Coronary artery (tissue), 2 donors: ENCODE data around the gene ZAP70.

Experiments used
- DNase-seq: peaks from one replicate; pipeline ENCODE4 v3.0.0-alpha.2; 2017; ENCODE audit warnings: low spot score
- H3K27ac ChIP-seq, 2 donors: fragments of 200-600 bp; sonication (generic); one replicate each; pipeline ENCODE4 v1.5.1; 2016 to 2019
- H3K4me3 ChIP-seq: fragments of 200-600 bp; sonication (generic); 2 replicates; pipeline ENCODE4 v1.5.1; 2016; ENCODE audit warnings: mild to moderate bottlenecking, moderate library complexity
- CTCF ChIP-seq: fragments of 200-600 bp; sonication (generic); IDR thresholded peaks from one replicate; pipeline ENCODE4 v1.5.1; 2019; ENCODE audit warnings: antibody characterized with exemption

The ZAP70 gene

GRCh38 chr2:97770445-97770844, 57.1 kb downstream of the ZAP70 start:
- Histone ChIP-seq H3K4me3 (no peak overlapping the region), H3K27ac (no peak overlapping the region)
- TF ChIP-seq CTCF: no peak
- no peak for DNase-seq

DNA sequence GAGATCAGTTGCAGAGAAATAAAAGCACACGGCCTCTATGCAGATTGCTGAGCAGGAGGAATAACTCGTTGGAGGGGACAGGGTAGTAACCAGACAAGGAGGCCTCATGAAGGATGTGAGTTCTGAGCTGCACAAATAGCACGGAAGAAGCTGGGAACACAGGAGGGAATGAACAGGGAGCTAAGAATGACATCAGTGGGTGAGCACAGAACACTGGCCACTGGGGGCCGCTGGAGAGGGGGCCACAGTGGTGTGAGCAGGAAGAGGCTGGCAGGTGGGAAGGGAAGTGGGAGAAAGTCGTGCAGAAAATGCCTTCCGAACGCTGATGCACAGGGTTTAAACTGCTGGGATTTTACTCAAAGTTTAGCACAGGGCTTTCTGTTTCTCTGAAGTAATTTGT, 61.0 kb downstream of the ZAP70 start:
- Histone ChIP-seq H3K27ac (no peak overlapping the region), H3K4me3 (no peak overlapping the region)
- TF ChIP-seq CTCF: no peak
- no peak for DNase-seq

- no peak for TF ChIP-seq CTCF
- Histone ChIP-seq H3K27ac (no peak overlapping the region), H3K4me3 (no peak overlapping the region)
- no peak for DNase-seq
These were observed 61.7 kb downstream of the ZAP70 start for GRCh38 chr2:97775074-97775473.

DNA sequence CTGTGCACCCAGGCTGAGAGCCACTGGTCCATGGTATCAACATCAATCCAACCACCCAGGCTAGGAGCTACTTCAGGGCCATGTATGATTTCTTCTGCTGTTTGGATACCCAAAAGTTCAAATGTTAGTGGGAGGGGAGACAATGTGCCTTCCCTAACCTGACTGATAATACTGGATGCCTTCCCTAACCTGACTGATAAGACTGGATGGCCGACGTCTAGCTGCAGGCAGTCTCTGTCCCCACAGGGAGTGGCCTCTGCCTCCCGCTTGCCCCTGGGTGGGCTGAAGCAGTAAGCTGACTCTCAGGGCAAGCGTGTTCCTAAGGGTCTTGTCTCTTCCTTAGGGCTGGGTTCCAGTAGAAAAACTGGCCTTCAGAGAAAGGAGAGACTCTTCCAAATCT, 65.8 kb downstream of the ZAP70 start:
- no peak for DNase-seq
- no peak overlapping the region for H3K4me3 ChIP-seq

GRCh38 chr2:97781981-97782380, 68.6 kb downstream of the ZAP70 start:
- no peak overlapping the region for H3K4me3 ChIP-seq
- TF ChIP-seq CTCF: no peak
- no peak overlapping the region for H3K27ac ChIP-seq
- DNase-seq: no peak

More for the DNA sequence above, 65.8 kb downstream of the ZAP70 start:
- no peak for TF ChIP-seq CTCF
- H3K27ac ChIP-seq: no peak overlapping the region

- H3K27ac ChIP-seq: no peak overlapping the region
- no peak for TF ChIP-seq CTCF
- no peak overlapping the region for H3K4me3 ChIP-seq
- DNase-seq: no peak
These were observed 71.6 kb downstream of the ZAP70 start for GRCh38 chr2:97784953-97785352.

GRCh38 chr2:97785818-97786217, 72.4 kb downstream of the ZAP70 start:
- no peak for DNase-seq
- no peak for TF ChIP-seq CTCF

More at GRCh38 chr2:97785818-97786217, 72.4 kb downstream of the ZAP70 start:
- no peak overlapping the region for H3K27ac ChIP-seq
- no peak overlapping the region for H3K4me3 ChIP-seq
